Activated CD8-positive, alpha-beta memory T cell treated with anti-CD3 and anti-CD28 coated beads, Interleukin-2, amount 50 U/mL, for 1 hour (primary cell): ENCODE results near the gene SMIM10L2A.
"Not testable (repeated sequence)": the region's sequence is repeated elsewhere in the genome, so short reads cannot be mapped to it uniquely, and the experiment has no call there.

Source experiments
- DNase-seq: peaks from one replicate; pipeline ENCODE4 v3.0.0-alpha.2; 2020; ENCODE audit errors: extremely low read depth

SMIM10L2A gene

GRCh38 chrX:135423173-135423864, 1.6 kb downstream of the SMIM10L2A start:
- DNase-seq, result not testable (repeated sequence)

GRCh38 chrX:135424469-135424868, 2.7 kb downstream of the SMIM10L2A start:
- no peak for DNase-seq

GRCh38 chrX:135425026-135425965, 3.6 kb downstream of the SMIM10L2A start:
- DNase-seq, result no peak

GRCh38 chrX:135429429-135429828, 7.7 kb downstream of the SMIM10L2A start:
- DNase-seq, result no peak

- no peak for DNase-seq
Measured at GRCh38 chrX:135431886-135432285, 10.1 kb downstream of the SMIM10L2A start.

GRCh38 chrX:135432453-135432852, 10.7 kb downstream of the SMIM10L2A start:
- DNase-seq, result no peak

- DNase-seq, result no peak
Measured at GRCh38 chrX:135432881-135433521, 11.3 kb downstream of the SMIM10L2A start.

GRCh38 chrX:135433531-135434257, 11.9 kb downstream of the SMIM10L2A start:
- no peak for DNase-seq

GRCh38 chrX:135434258-135435138, 12.8 kb downstream of the SMIM10L2A start:
- DNase-seq, result no peak

- no peak for DNase-seq
Measured at GRCh38 chrX:135435139-135435922, 13.6 kb downstream of the SMIM10L2A start.

- DNase-seq, result no peak
Measured at GRCh38 chrX:135435933-135436332, 14.2 kb downstream of the SMIM10L2A start.

- DNase-seq, result no peak
Measured at GRCh38 chrX:135436456-135436855, 14.7 kb downstream of the SMIM10L2A start.

- DNase-seq, result no peak
Measured at GRCh38 chrX:135436966-135437866, 15.5 kb downstream of the SMIM10L2A start.

GRCh38 chrX:135437867-135438733, 16.4 kb downstream of the SMIM10L2A start:
- DNase-seq, result no peak

GRCh38 chrX:135438734-135439043, 16.9 kb downstream of the SMIM10L2A start:
- DNase-seq, result no peak

GRCh38 chrX:135449637-135450550, 28.1 kb downstream of the SMIM10L2A start:
- DNase-seq, result no peak

- no peak for DNase-seq
Measured at GRCh38 chrX:135453381-135453780, 31.6 kb downstream of the SMIM10L2A start.
